K562 (cell line): ENCODE measurements around the gene PPP1R14D. TPM values are rescaled to one million over a fixed set of nuclear protein-coding genes. Genes with fewer than 3 reads are reported as not detected.

Experiments
- ATAC-seq: fragments of 200-7000 bp; cut with Tn5 transposase; 3 replicates; pipeline ENCODE4 v1.9.1; 2020; ENCODE audit warnings: moderate library complexity
- BruUV-seq: library from RNA; stranded (reverse); fragments of 400-500 nt; replicated peaks from 2 replicates; lab custom pipeline; 2021; lab: Mats Ljungman, UMichigan
- CTCF ChIA-PET: fragments of 300-600 bp; formaldehyde crosslinking; extraction: SDS; loops from one replicate; lab custom pipeline; 2021; ENCODE audit warnings: low intra/inter-chr PET ratio; lab: Yijun Ruan, JAX
- POLR2A ChIA-PET: fragments of 300-600, 350-650 bp; sonication (Branson Sonifier 250); formaldehyde crosslinking; extraction: SDS; loops from one replicate; lab custom pipeline; 2021; ENCODE audit warnings: antibody characterized with exemption, inconsistent platforms; lab: Yijun Ruan, JAX
- DNase-seq, 4 experiments: peaks; one replicate each; pipeline versions ENCODE4 v3.0.0 to v3.0.0-alpha.2; 2011 to 2018; ENCODE audit warnings: low spot score in 3 of 4, mixed read lengths in 3 of 4; ENCODE audit errors: extremely low read depth in 1 of 4
- FAIRE-seq: peaks from 2 replicates; lab custom pipeline; 2011; peaks lifted over from hg19 to GRCh38; lab: Jason Lieb, UNC
- H2AFZ ChIP-seq: 2 replicates; pipeline ENCODE4 v1.6.0; 2011; ENCODE audit warnings: low read depth, low read length, control low read depth, inconsistent platforms
- H3K27ac ChIP-seq: fragments of 200-600 bp; 3 replicates; pipeline ENCODE4 v1.8.0; 2011; ENCODE audit warnings: low read depth, mild to moderate bottlenecking, control low read depth, inconsistent platforms, low read length, moderate library complexity, mixed read lengths; ENCODE audit errors: extremely low read depth
- H3K27me3 ChIP-seq, 2 experiments: fragments of 300-600 bp in 1 of 2; 2 replicates in 1 of 2; 3 replicates in 1 of 2; pipeline versions ENCODE4 v1.6.0 to v1.8.0; 2011; ENCODE audit warnings: inconsistent platforms in 2 of 2, low read length in 2 of 2, mild to moderate bottlenecking in 1 of 2, mixed read lengths in 1 of 2, moderate library complexity in 1 of 2; ENCODE audit not compliant: control insufficient read depth in 2 of 2, insufficient read depth in 2 of 2
- H3K36me3 ChIP-seq: fragments of 300-600 bp; 3 replicates; pipeline ENCODE4 v1.8.0; 2011; ENCODE audit warnings: mild to moderate bottlenecking, low read length, inconsistent platforms; ENCODE audit not compliant: control insufficient read depth, insufficient read depth
- H3K4me1 ChIP-seq, 2 experiments: fragments of 200-600 bp in 1 of 2; replicated peaks in 1 of 2; 2 replicates in 1 of 2; 3 replicates in 1 of 2; pipeline versions ENCODE4 v1.5.1 to v1.8.0; 2011; ENCODE audit warnings: inconsistent platforms in 2 of 2, low read length in 2 of 2, mild to moderate bottlenecking in 1 of 2, mixed read lengths in 1 of 2, moderate library complexity in 1 of 2; ENCODE audit not compliant: control insufficient read depth in 2 of 2, insufficient read depth in 2 of 2
- H3K4me2 ChIP-seq: 2 replicates; pipeline ENCODE4 v1.6.1; 2011; ENCODE audit warnings: low read length, control low read depth, inconsistent platforms, mixed read lengths; ENCODE audit not compliant: insufficient read depth
- H3K4me3 ChIP-seq: fragments of 200-600 bp; sonication (generic), shearing (Covaris generic); 2 replicates; pipeline ENCODE4 v1.5.1; 2016; ENCODE audit warnings: control low read depth, inconsistent platforms
- H3K79me2 ChIP-seq: fragments of 200-600 bp; 3 replicates; pipeline ENCODE4 v1.8.0; 2011; ENCODE audit warnings: low read length, inconsistent platforms; ENCODE audit not compliant: control insufficient read depth, insufficient read depth
- H3K9ac ChIP-seq, 2 experiments: 2 replicates each; pipeline versions ENCODE4 v1.6.0 to v1.6.1; 2011; ENCODE audit warnings: low read depth in 2 of 2, low read length in 2 of 2, control low read depth in 1 of 2, inconsistent platforms in 1 of 2, mild to moderate bottlenecking in 1 of 2, mixed read lengths in 1 of 2; ENCODE audit not compliant: insufficient read depth in 1 of 2
- H3K9me1 ChIP-seq: one replicate; pipeline ENCODE4 v1.6.0; 2011; ENCODE audit warnings: inconsistent platforms, mild to moderate bottlenecking, low read length, moderate library complexity; ENCODE audit not compliant: control insufficient read depth, insufficient read depth
- H3K9me3 ChIP-seq: replicated peaks from 2 replicates; pipeline ENCODE4 v1.5.1; 2011; ENCODE audit warnings: low read depth, low read length, inconsistent platforms; ENCODE audit not compliant: control insufficient read depth, insufficient read depth
- H4K20me1 ChIP-seq: replicated peaks from 2 replicates; pipeline ENCODE4 v1.6.1; 2011; ENCODE audit warnings: low read length, inconsistent platforms, mixed read lengths; ENCODE audit not compliant: control insufficient read depth, insufficient read depth
- CUX1 ChIP-seq: fragments of 200-800 bp; sonication (Bioruptor generic); IDR thresholded peaks from 2 replicates; pipeline ENCODE4 v1.6.1; 2016; ENCODE audit warnings: missing genetic modification characterization, missing compliant biosample characterization
- DPF2 ChIP-seq: fragments of 450-650 bp; IDR thresholded peaks from 2 replicates; pipeline ENCODE4 v1.6.1; 2016
- ID3 ChIP-seq, 2 experiments: fragments of 250-450 bp in 1 of 2; fragments of 450-650 bp in 1 of 2; sonication (Bioruptor Pico) in 1 of 2; IDR thresholded peaks; 2 replicates each; pipeline versions ENCODE4 v1.6.1 to v1.8.0; 2016 to 2021; ENCODE audit warnings: mild to moderate bottlenecking in 2 of 2, moderate library complexity in 2 of 2, missing compliant biosample characterization in 1 of 2, missing genetic modification characterization in 1 of 2
- PRMT5 ChIP-seq: sonication (generic); formaldehyde crosslinking; IDR thresholded peaks from 2 replicates; pipeline ENCODE4 v1.5.0; 2020; ENCODE audit warnings: missing genetic modification reagents
- TAL1 ChIP-seq: fragments of 450-650 bp; IDR thresholded peaks from 2 replicates; pipeline ENCODE4 v1.6.1; 2016; ENCODE audit warnings: mild to moderate bottlenecking
- TSHZ1 ChIP-seq: fragments of 250-450 bp; sonication (Bioruptor Pico); IDR thresholded peaks from 2 replicates; pipeline ENCODE4 v1.4.0; 2020; ENCODE audit warnings: mild to moderate bottlenecking, moderate library complexity
- WGBS: fragments of 100-300 bp; shearing (Covaris generic); methylation state at CpG from one replicate; pipeline ENCODE4 v1.1.6; 2016; ENCODE audit warnings: low coverage, mixed read lengths; ENCODE audit not compliant: insufficient coverage; ENCODE audit errors: missing lambda C conversion rate; 5-methylcytosine and 5-hydroxymethylcytosine counted together
- in situ Hi-C: fragments of 300-500 bp; cut with MboI; formaldehyde crosslinking; loops from 4 replicates; pipeline ENCODE4 v1.15.0; 2018; ENCODE audit warnings: inconsistent platforms, mixed read lengths
- intact Hi-C: fragments of 100-400 bp; cut with micrococcal nuclease; formaldehyde crosslinking; loops from 2 replicates; pipeline ENCODE4 v1.14.2; 2022
- polyA plus RNA-seq, 8 experiments: library from polyadenylated mRNA; depleted of rRNA in 4 of 8; stranded (reverse) in 5 of 8; unstranded in 3 of 8; fragments of >200 nt; fragmentation: Nextera tagmentation in 2 of 8; fragmentation: Illumina TruSeq in 1 of 8; extraction: Ambion mirVana in 2 of 8; extraction: Trizol in 1 of 8; gene quantifications; 2 replicates each; pipeline versions ENCODE4 v1.2.1 to v1.2.3, GENCODE V29; 2011 to 2014; ENCODE audit warnings: inconsistent platforms in 1 of 8, missing spikeins in 1 of 8
- total RNA-seq, 7 experiments: library from RNA; depleted of rRNA in 6 of 7; stranded (reverse); fragments of >200 nt in 6 of 7; fragmentation: Illumina TruSeq in 2 of 7; extraction: Trizol in 2 of 7; gene quantifications; 2 replicates each; pipeline versions ENCODE4 v1.2.1 to v1.2.3, GENCODE V29; 2011 to 2021; ENCODE audit warnings: low replicate concordance in 1 of 7

The PPP1R14D gene
- total and polyA plus RNA-seq, 9 of the 15 experiments (the other 6 are each of a cell fraction or from before 2014, with no cell fraction given), result 0.11 to 0.18 TPM; not detected in 7

- WGBS, result 0% methylated on average over 2 of the region's 2 CpGs
- H3K79me2 ChIP-seq, result no peaks in the 10 kb centered on the region
- FAIRE-seq (no peak), DNase-seq (no peak), ATAC-seq (no peak)
- H3K36me3 ChIP-seq, result no peaks in the 10 kb centered on the region
- H3K9me1 ChIP-seq, result no peaks in the 10 kb centered on the region
- ChIA-PET POLR2A (interaction anchor here (1.4 kb wide), 1 partner anchor 19 kb away, joined by 7 read pairs; no protein-coding TSS in a partner anchor), CTCF (interaction anchor here (1.3 kb wide), 1 partner anchor 19 kb away, joined by 4 read pairs; no protein-coding TSS in a partner anchor)
- H3K9ac ChIP-seq, result no peak overlapping the region
- H3K9me3 ChIP-seq, result no peaks in the 10 kb centered on the region
- no peaks in the 10 kb centered on the region for H4K20me1 ChIP-seq
- no peaks in the 10 kb centered on the region for H3K27me3 ChIP-seq
- no peak overlapping the region for H3K27ac ChIP-seq
- H3K4me2 ChIP-seq, result no peak overlapping the region
- no peak overlapping the region for H3K4me3 ChIP-seq
- no TSS peak for BruUV-seq
- no peak overlapping the region for H2AFZ ChIP-seq
- in situ Hi-C loops, result no loop called here
- intact Hi-C loops, result no loop called here
- H3K4me1 ChIP-seq, result peaks cover 16 to 20% of the 10 kb centered on the region in 2 experiments; a peak in 4 of 5 replicates
- TF ChIP-seq DPF2 (no peak), ID3 (CRISPR knock-in tag; IDR thresholded peaks at IDR 0.05) (no peak), ID3 (tag; IDR thresholded peaks at IDR 0.05) (no peak), CUX1 (CRISPR knock-in tag) (no peak), TAL1 (no peak), TSHZ1 (CRISPR knock-in tag) (no peak), PRMT5 (CRISPR knock-in tag) (no peak)
Observed at GRCh38 chr15:40877694-40878093, 49.2 kb upstream of the PPP1R14D start.
